Ovary (tissue), 9 donors: ENCODE data around the gene USP47. TPM values are rescaled to one million over a fixed set of nuclear protein-coding genes. Genes with fewer than 3 reads are reported as not detected.

ENCODE experiments used
- DNase-seq, 5 donors: peaks; one replicate each; pipeline ENCODE4 v3.0.0-alpha.2; 2019 to 2020
- H3K27ac ChIP-seq, 2 donors: fragments of 200-600 bp; one replicate each; pipeline versions ENCODE4 v1.5.1 to v1.8.0; 2019 to 2022
- H3K27me3 ChIP-seq: fragments of 200-600 bp; one replicate; pipeline ENCODE4 v1.8.0; 2022
- H3K36me3 ChIP-seq: fragments of 200-600 bp; sonication (generic); one replicate; pipeline ENCODE4 v1.5.1; 2019
- H3K4me1 ChIP-seq: one replicate; pipeline ENCODE4 v1.8.1; 2013; ENCODE audit warnings: mild to moderate bottlenecking, moderate library complexity; ENCODE audit not compliant: insufficient read depth
- H3K4me3 ChIP-seq: fragments of 200-600 bp; sonication (generic); one replicate; pipeline ENCODE4 v1.5.1; 2017
- H3K9me3 ChIP-seq, 2 donors: fragments of 200-600 bp in 1 of 2; sonication (generic) in 1 of 2; one replicate each; pipeline versions ENCODE4 v1.5.1 to v1.8.1; 2013 to 2019; ENCODE audit warnings: mild to moderate bottlenecking in 1 of 2, moderate library complexity in 1 of 2
- CTCF ChIP-seq, 3 donors: fragments of 450-650 bp in 2 of 3; fragments of 200-600 bp in 1 of 3; IDR thresholded peaks; one replicate each; pipeline versions ENCODE4 v1.5.1 to v1.8.0; 2016 to 2022; ENCODE audit warnings: antibody characterized with exemption in 3 of 3, mild to moderate bottlenecking in 1 of 3
- EP300 ChIP-seq: sonication (generic); formaldehyde crosslinking; IDR thresholded peaks from one replicate; pipeline ENCODE4 v1.6.1; 2017; ENCODE audit warnings: antibody characterized with exemption
- POLR2A ChIP-seq: fragments of 450-650 bp; IDR thresholded peaks from one replicate; pipeline ENCODE4 v1.6.1; 2017; ENCODE audit warnings: antibody characterized with exemption, mild to moderate bottlenecking, moderate library complexity
- WGBS, 3 donors: extraction: QIAGEN DNeasy Blood & Tissue Kit in 1 of 3; methylation state at CpG; one replicate each; pipeline versions ENCODE4 v1.1.5 to v1.1.7; 2013 to 2017; 5-methylcytosine and 5-hydroxymethylcytosine counted together
- intact Hi-C, 4 donors: fragments of 100-400 bp; cut with DNase I; formaldehyde crosslinking; loops; one replicate each; pipeline versions ENCODE4 v1.11.0 to v1.15.1; 2022 to 2023
- polyA plus RNA-seq, 2 donors: library from polyadenylated mRNA; stranded (reverse); fragments of 200-250 nt in 1 of 2; fragments of 350-450 nt in 1 of 2; fragmentation: Illumina TruSeq in 1 of 2; extraction: RNeasy Lipid Tissue Mini Kit (QIAGEN cat#74804) in 1 of 2; gene quantifications; one replicate each; pipeline ENCODE4 v1.2.3, GENCODE V29; 2013 to 2014
- total RNA-seq, 7 donors: library from RNA; depleted of rRNA in 2 of 7; stranded (reverse); fragments of >200 nt in 2 of 7; fragmentation: NEBNext Ultra II Directional in 3 of 7; extraction: Animal tissue kit (Norgen Biotek cat#: 25700) in 3 of 7; gene quantifications; one replicate each; pipeline versions ENCODE4 v1.1.0 to v1.2.4, GENCODE V29; 2016 to 2023
- donor health status: DM: no; HTN: no; CAD: no; lungs with moderate emphysema.
- donor health status: DM: no; HTN: no; CAD: no.
- donor health status: Bipolar disorder and iron deficiency.
- donor health status: DM: yes; HTN: yes; CAD: no.
- donor health status: DM: no; HTN: no; CAD: no.
- donor health status: DM: yes; HTN: yes; CAD: no.

The USP47 gene
- total and polyA plus RNA-seq, 9 donors: 26.5 to 70.5 (median 51.2) TPM

GRCh38 chr11:11858676-11859075 is 16.9 kb downstream of the USP47 start:
- Histone ChIP-seq H3K36me3 (no peaks in the 10 kb centered on the region), H3K4me1 (peaks cover 2% of the 10 kb centered on the region), H3K27me3 (no peaks in the 10 kb centered on the region), H3K27ac (no peak overlapping the region), H3K9me3 (no peaks in the 10 kb centered on the region), H3K4me3 (no peak overlapping the region)
- WGBS, 3 donors: 44 to 45% (median 44%) methylated on average over 1 of the region's 1 CpG
- DNase-seq: no peak
- intact Hi-C loops: no loop called here
- TF ChIP-seq EP300: no peak
- no peak for TF ChIP-seq CTCF (IDR thresholded peaks at IDR 0.05)
- TF ChIP-seq POLR2A: no peak

GRCh38 chr11:11860103-11860979 is 18.6 kb downstream of the USP47 start:
- H3K9me3 ChIP-seq: no peaks in the 10 kb centered on the region
- H3K4me1 ChIP-seq: peaks cover 2% of the 10 kb centered on the region
- no peak overlapping the region for H3K27ac ChIP-seq
- intact Hi-C loops: no loop called here
- H3K4me3 ChIP-seq: no peak overlapping the region
- no peaks in the 10 kb centered on the region for H3K27me3 ChIP-seq
- no peak for TF ChIP-seq CTCF (IDR thresholded peaks at IDR 0.05)
- TF ChIP-seq EP300: no peak
- no peak for TF ChIP-seq POLR2A
- DNase-seq: no peak
- H3K36me3 ChIP-seq: no peaks in the 10 kb centered on the region
- WGBS, 3 donors: 79 to 83% (median 79%) methylated on average over 12 of the region's 12 CpGs

GRCh38 chr11:11862999-11863398 is 21.2 kb downstream of the USP47 start:
- no peak for DNase-seq
- Histone ChIP-seq H3K36me3 (no peaks in the 10 kb centered on the region), H3K4me3 (no peak overlapping the region), H3K27ac (no peak overlapping the region), H3K9me3 (peaks cover 0 to 2% of the 10 kb centered on the region in 2 donors), H3K4me1 (no peaks in the 10 kb centered on the region), H3K27me3 (no peaks in the 10 kb centered on the region)
- TF ChIP-seq POLR2A (no peak), CTCF (IDR thresholded peaks at IDR 0.05) (no peak)
- intact Hi-C loops: no loop called here
- 88 to 90% (median 89%) methylated on average over 2 of the region's 2 CpGs for WGBS, 3 donors

GRCh38 chr11:11864332-11864731 is 22.6 kb downstream of the USP47 start:
- no peaks in the 10 kb centered on the region for H3K4me1 ChIP-seq
- no peak for DNase-seq
- H3K36me3 ChIP-seq: no peaks in the 10 kb centered on the region
- H3K9me3 ChIP-seq: peaks cover 0 to 2% of the 10 kb centered on the region in 2 donors
- H3K27ac ChIP-seq: no peak overlapping the region
- WGBS, 3 donors: 95 to 96% (median 95%) methylated on average over 3 of the region's 3 CpGs
- H3K27me3 ChIP-seq: no peaks in the 10 kb centered on the region
- no peak overlapping the region for H3K4me3 ChIP-seq
- intact Hi-C loops: no loop called here
- TF ChIP-seq CTCF (IDR thresholded peaks at IDR 0.05) (no peak), EP300 (no peak), POLR2A (no peak)
